Peyer's patch (tissue), 4 donors: ENCODE results near the gene USP10. TPM values are rescaled to one million over a fixed set of nuclear protein-coding genes. Genes with fewer than 3 reads are reported as not detected.
A peak's percentile ranks its signal among the peaks of the same experiment; 100 is the strongest.

Source experiments
- DNase-seq, 3 donors: peaks; one replicate each; pipeline ENCODE4 v3.0.0-alpha.2; 2017 to 2019
- H3K27ac ChIP-seq, 4 donors: fragments of 200-600 bp; sonication (generic); one replicate each; pipeline ENCODE4 v1.5.1; 2016 to 2019
- H3K27me3 ChIP-seq, 2 donors: fragments of 200-600 bp; sonication (generic); one replicate each; pipeline ENCODE4 v1.5.1; 2019
- H3K36me3 ChIP-seq, 3 donors: fragments of 200-600 bp; sonication (generic); one replicate each; pipeline ENCODE4 v1.5.1; 2016 to 2019
- H3K4me1 ChIP-seq, 4 donors: fragments of 200-600 bp; sonication (generic); one replicate each; pipeline ENCODE4 v1.5.1; 2016 to 2019
- H3K4me3 ChIP-seq, 4 donors: fragments of 200-600 bp; sonication (generic); 1 replicate in 3 of 4; 2 replicates in 1 of 4; pipeline ENCODE4 v1.5.1; 2016 to 2019; ENCODE audit warnings: mild to moderate bottlenecking in 1 of 4
- H3K9me3 ChIP-seq, 4 donors: fragments of 200-600 bp; sonication (generic); one replicate each; pipeline ENCODE4 v1.5.1; 2016 to 2019; ENCODE audit warnings: mild to moderate bottlenecking in 1 of 4
- POLR2A ChIP-seq, 2 donors: fragments of 450-650 bp; IDR thresholded peaks; one replicate each; pipeline ENCODE4 v1.5.1; 2017; ENCODE audit warnings: antibody characterized with exemption in 2 of 2, mild to moderate bottlenecking in 2 of 2, moderate library complexity in 2 of 2
- total RNA-seq, 4 donors: library from RNA; depleted of rRNA; stranded (reverse); fragments of >200 nt; gene quantifications; one replicate each; pipeline ENCODE4 v1.1.0, GENCODE V29; 2016
- TF ChIP-seq, protein P1 (sequence below), 6 experiments: fragments of 450-650 bp in 4 of 6; fragments of 200-600 bp in 2 of 6; sonication (generic) in 1 of 6; IDR thresholded peaks; one replicate each; pipeline ENCODE4 v1.5.1; 2017 to 2019; ENCODE audit warnings: antibody characterized with exemption in 6 of 6, mild to moderate bottlenecking in 3 of 6, moderate library complexity in 1 of 6

USP10 gene
- total RNA-seq, 4 donors from 2014 or later = 48.0 to 85.5 (median 59.9) TPM

DNA sequence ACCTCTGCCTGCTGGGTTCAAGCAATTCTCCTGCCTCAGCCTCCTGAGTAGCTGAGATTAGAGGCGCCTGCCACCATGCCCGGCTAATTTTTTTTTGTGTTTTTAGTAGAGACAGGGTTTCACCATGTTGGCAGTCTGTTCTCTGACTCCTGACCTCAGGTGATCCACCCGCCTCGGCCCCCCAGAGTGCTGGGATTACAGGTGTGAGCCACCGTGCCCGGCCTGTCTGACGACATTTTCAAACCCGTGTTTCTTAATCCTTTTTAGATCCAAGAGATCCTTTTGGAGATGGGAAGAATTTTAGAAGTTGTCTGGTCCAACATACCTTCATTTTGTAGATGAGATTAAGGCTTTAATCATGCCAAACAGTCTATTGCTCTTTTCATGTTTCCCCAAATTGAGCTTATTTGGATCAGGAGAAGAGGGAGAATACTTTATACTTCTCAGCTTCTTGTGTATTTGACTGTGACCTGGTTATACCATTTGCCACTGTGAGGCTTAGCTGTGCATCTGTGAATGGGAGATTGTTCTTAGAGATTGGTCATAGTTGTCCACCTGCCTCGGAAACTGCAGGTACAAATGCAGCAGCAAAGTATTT lies 25.8 kb downstream of the USP10 start:
- TF ChIP-seq POLR2A (IDR thresholded peaks at IDR 0.05) = no peak
- TF ChIP-seq, protein P1, sequence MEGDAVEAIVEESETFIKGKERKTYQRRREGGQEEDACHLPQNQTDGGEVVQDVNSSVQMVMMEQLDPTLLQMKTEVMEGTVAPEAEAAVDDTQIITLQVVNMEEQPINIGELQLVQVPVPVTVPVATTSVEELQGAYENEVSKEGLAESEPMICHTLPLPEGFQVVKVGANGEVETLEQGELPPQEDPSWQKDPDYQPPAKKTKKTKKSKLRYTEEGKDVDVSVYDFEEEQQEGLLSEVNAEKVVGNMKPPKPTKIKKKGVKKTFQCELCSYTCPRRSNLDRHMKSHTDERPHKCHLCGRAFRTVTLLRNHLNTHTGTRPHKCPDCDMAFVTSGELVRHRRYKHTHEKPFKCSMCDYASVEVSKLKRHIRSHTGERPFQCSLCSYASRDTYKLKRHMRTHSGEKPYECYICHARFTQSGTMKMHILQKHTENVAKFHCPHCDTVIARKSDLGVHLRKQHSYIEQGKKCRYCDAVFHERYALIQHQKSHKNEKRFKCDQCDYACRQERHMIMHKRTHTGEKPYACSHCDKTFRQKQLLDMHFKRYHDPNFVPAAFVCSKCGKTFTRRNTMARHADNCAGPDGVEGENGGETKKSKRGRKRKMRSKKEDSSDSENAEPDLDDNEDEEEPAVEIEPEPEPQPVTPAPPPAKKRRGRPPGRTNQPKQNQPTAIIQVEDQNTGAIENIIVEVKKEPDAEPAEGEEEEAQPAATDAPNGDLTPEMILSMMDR (IDR thresholded peaks at IDR 0.05) = no peak
- Histone ChIP-seq H3K27ac (peak overlapping the region in 2 of 4 donors; percentile 22 to 59), H3K4me1 (peaks cover 0 to 57% (median 16%) of the 10 kb centered on the region in 4 donors), H3K36me3 (no peaks in the 10 kb centered on the region), H3K4me3 (no peak overlapping the region), H3K9me3 (no peaks in the 10 kb centered on the region), H3K27me3 (no peaks in the 10 kb centered on the region)
- DNase-seq = no peak

DNA sequence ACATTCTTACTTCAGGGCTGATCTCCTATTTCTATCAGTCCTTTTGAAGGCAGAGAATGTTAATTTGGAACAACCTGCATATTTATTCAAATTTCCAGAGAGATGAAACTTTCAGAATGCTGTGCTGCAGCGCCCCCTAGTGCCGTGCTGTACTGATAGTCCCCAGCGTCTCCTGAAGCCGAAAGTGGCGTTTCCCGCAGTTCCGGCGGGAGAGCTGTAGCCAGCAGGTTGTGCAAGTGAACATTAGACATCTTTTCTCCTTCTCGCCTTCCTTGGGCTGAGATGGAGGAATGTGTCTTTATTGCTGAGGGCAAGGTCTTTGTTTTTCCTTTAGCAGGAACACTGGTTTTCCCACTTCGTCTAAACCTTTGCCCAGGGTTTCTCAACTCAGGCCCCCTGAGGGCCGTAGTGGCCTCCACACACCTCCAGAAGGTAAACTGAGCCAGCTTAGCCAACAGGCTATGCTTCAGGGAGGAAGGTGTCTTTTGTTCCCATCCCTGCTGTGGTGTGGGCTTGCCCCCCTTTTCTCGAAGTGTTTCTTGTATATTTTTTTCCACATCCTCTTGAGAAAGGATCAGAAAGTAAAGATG lies 26.4 kb downstream of the USP10 start:
- no peaks in the 10 kb centered on the region for H3K27me3 ChIP-seq
- peak overlapping the region in 2 of 4 donors; percentile 5 to 23 for H3K4me3 ChIP-seq
- peaks cover 0 to 60% (median 16%) of the 10 kb centered on the region in 4 donors for H3K4me1 ChIP-seq

DNA sequence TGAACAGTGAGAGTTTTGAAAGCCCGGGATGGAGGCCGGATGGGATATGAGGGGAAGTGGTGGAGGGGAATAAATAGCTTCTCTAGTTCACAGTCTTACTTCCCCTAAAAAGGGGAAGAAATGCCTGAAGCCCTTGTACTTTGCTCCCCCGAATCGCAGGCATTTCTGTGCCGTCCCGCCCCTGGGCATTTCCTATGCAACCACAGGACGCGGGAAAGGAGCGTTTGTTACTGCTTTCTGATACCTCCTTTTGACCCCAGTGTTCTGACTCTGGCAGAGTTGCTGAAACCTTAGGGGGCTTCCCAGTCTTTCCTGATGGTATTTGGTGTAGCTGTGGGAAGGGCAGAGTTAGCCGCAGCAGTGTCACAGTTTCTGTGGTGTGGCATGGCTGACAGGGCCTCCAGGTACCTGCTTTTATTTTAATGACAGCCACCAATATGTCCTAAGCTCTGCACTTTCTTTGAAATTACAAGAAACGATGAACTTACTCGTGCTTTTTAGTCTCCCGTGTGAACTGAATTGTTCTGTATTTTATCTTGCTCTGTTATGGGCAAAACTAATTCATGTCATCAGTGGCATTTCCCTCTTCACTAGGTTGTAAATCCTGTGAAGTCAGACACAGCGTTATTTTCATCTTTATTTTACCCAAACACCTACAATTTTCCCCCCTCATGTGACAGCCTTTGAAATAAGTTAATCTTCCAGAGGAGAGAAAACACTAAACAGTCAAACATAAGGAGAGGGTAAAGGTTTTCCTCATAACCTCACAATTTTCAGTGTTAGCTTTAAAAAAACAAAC lies 27.1 kb downstream of the USP10 start:
- TF ChIP-seq, protein P1 (IDR thresholded peaks at IDR 0.05) = no peak
- no peak for TF ChIP-seq POLR2A (IDR thresholded peaks at IDR 0.05)
- DNase-seq = peak; percentile 58 to 62 (median 60)
- Histone ChIP-seq H3K4me3 (peak overlapping the region in 1 of 4 donors; percentile 23), H3K27me3 (no peaks in the 10 kb centered on the region), H3K36me3 (no peaks in the 10 kb centered on the region), H3K4me1 (peaks cover 0 to 64% (median 16%) of the 10 kb centered on the region in 4 donors), H3K27ac (peak overlapping the region; percentile 15 to 77 (median 64)), H3K9me3 (no peaks in the 10 kb centered on the region)

More for the DNA sequence above, 26.4 kb downstream of the USP10 start:
- Histone ChIP-seq H3K36me3 (no peaks in the 10 kb centered on the region), H3K27ac (peak overlapping the region; percentile 15 to 77 (median 64)), H3K9me3 (no peaks in the 10 kb centered on the region)
- TF ChIP-seq, protein P1 (IDR thresholded peaks at IDR 0.05) = peak; percentile 85 to 97 (median 96)
- TF ChIP-seq POLR2A (IDR thresholded peaks at IDR 0.05) = no peak
- DNase-seq = peak; percentile 91 to 96 (median 94)

DNA sequence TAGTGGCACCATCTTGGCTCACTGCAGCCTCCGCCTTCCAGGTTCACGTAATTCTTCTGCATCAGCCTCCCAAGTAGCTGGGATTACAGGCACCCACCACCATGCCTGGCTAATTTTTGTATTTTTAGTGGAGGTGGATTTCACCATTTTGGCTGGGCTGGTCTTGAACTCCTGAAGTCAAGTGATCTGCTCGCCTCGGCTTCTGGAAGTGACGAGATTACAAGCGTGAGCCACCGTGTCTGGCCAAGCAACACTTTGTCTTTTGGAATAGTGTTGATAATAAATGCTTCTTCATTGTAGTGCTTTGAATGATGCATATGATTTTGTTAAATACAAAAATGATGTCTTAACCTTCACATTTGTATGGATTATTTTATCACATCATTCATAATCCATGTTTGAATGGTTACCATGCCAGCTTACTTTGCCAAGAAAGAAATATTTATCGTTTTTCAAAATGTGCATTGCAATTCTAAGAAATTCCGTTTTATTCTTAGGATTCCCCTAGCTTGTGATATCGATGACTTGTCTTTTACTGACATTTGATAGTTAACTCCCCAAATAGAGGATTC lies 29.1 kb downstream of the USP10 start:
- peaks cover 0 to 49% (median 14%) of the 10 kb centered on the region in 4 donors for H3K4me1 ChIP-seq
- DNase-seq = no peak
- TF ChIP-seq, protein P1 (IDR thresholded peaks at IDR 0.05) = no peak
- no peak for TF ChIP-seq POLR2A (IDR thresholded peaks at IDR 0.05)
- H3K27me3 ChIP-seq = no peaks in the 10 kb centered on the region
- no peak overlapping the region for H3K4me3 ChIP-seq
- H3K27ac ChIP-seq = no peak overlapping the region
- H3K9me3 ChIP-seq = no peaks in the 10 kb centered on the region
- H3K36me3 ChIP-seq = no peaks in the 10 kb centered on the region

DNA sequence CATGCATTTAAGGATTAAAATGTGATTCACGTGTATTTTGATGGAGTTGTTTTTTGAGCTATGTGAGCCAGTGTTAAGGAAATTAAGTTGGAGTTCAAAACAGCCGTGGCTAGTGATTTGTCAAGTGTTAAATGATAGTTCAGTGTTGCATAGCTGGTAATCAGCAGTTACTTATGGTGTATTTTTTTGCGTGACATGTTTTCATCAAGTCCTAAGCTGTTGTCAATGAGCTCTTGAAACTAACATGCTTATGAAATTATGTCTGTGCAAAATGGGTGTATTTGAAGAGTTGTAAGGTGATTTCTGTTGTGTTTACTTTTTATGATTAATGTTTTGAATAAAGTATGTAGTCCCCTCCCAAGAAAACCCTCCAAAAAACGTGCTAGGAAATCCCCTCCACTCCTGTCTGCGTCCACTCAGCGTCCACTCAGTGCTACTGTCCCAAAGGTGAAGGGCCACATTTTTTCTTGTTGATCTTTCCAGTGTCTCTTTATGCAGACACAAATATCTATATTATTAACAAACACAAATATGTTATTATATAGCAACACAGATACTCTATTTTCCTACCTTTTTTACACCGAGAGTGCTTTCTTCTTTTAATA lies 30.0 kb downstream of the USP10 start:
- H3K4me3 ChIP-seq = no peak overlapping the region
- H3K4me1 ChIP-seq = peaks cover 0 to 43% (median 8%) of the 10 kb centered on the region in 4 donors
- no peaks in the 10 kb centered on the region for H3K27me3 ChIP-seq
- no peaks in the 10 kb centered on the region for H3K9me3 ChIP-seq
- H3K27ac ChIP-seq = peak overlapping the region in 3 of 4 donors; percentile 36 to 73 (median 53)
- TF ChIP-seq POLR2A (IDR thresholded peaks at IDR 0.05) = no peak
- TF ChIP-seq, protein P1 (IDR thresholded peaks at IDR 0.05) = no peak
- DNase-seq = no peak
- H3K36me3 ChIP-seq = no peaks in the 10 kb centered on the region
